HepG2 (cell line): ENCODE measurements around the gene JPT1. TPM values are rescaled to one million over a fixed set of nuclear protein-coding genes. Genes with fewer than 3 reads are reported as not detected.

ENCODE experiments used
- ATF2 ChIP-seq: sonication (generic); formaldehyde crosslinking; IDR thresholded peaks from 2 replicates; pipeline ENCODE4 v1.4.0; 2020; ENCODE audit warnings: missing genetic modification reagents
- BCL3 ChIP-seq: sonication (generic); formaldehyde crosslinking; IDR thresholded peaks from 2 replicates; pipeline ENCODE4 v1.5.1; 2020; ENCODE audit warnings: mild to moderate bottlenecking, missing genetic modification reagents, moderate library complexity
- FOXA3 ChIP-seq: IDR thresholded peaks from 2 replicates; pipeline ENCODE4 v1.6.1; 2016; ENCODE audit warnings: missing genetic modification reagents, missing compliant biosample characterization
- GATAD1 ChIP-seq: IDR thresholded peaks from 2 replicates; pipeline ENCODE4 v1.6.1; 2016; ENCODE audit warnings: missing genetic modification reagents, missing compliant biosample characterization
- GPBP1L1 ChIP-seq: sonication (generic); formaldehyde crosslinking; IDR thresholded peaks from 2 replicates; pipeline ENCODE4 v1.5.0; 2020; ENCODE audit warnings: mild to moderate bottlenecking, missing genetic modification reagents
- HDAC1 ChIP-seq: sonication (generic); formaldehyde crosslinking; IDR thresholded peaks from 2 replicates; pipeline ENCODE4 v1.5.1; 2020; ENCODE audit warnings: mild to moderate bottlenecking, missing genetic modification reagents
- IRF1 ChIP-seq: sonication (generic); formaldehyde crosslinking; IDR thresholded peaks from 2 replicates; pipeline ENCODE4 v1.4.0; 2020; ENCODE audit warnings: low read depth, mild to moderate bottlenecking, missing genetic modification reagents
- NAIF1 ChIP-seq: sonication (generic); formaldehyde crosslinking; IDR thresholded peaks from 2 replicates; pipeline ENCODE4 v1.5.0; 2020; ENCODE audit warnings: mild to moderate bottlenecking, missing genetic modification reagents, borderline replicate concordance
- PITX1 ChIP-seq: sonication (generic); formaldehyde crosslinking; IDR thresholded peaks from 2 replicates; pipeline ENCODE4 v1.5.1; 2020; ENCODE audit warnings: mild to moderate bottlenecking, missing genetic modification reagents
- PRDM4 ChIP-seq: sonication (generic); formaldehyde crosslinking; IDR thresholded peaks from 2 replicates; pipeline ENCODE4 v1.9.0; 2021; ENCODE audit warnings: missing genetic modification reagents, borderline replicate concordance
- TEF ChIP-seq: sonication (generic); formaldehyde crosslinking; IDR thresholded peaks from 2 replicates; pipeline ENCODE4 v1.5.0; 2020; ENCODE audit warnings: missing genetic modification reagents
- ZNF12 ChIP-seq: sonication (generic); formaldehyde crosslinking; IDR thresholded peaks from 2 replicates; pipeline ENCODE4 v1.5.0; 2020; ENCODE audit warnings: missing genetic modification reagents
- ZNF276 ChIP-seq: sonication (generic); formaldehyde crosslinking; IDR thresholded peaks from 2 replicates; pipeline ENCODE4 v1.4.0; 2020; ENCODE audit warnings: mild to moderate bottlenecking, low read depth, missing genetic modification reagents
- ZNF510 ChIP-seq: sonication (generic); formaldehyde crosslinking; IDR thresholded peaks from 2 replicates; pipeline ENCODE4 v1.4.0; 2020; ENCODE audit warnings: low read depth, mild to moderate bottlenecking, missing genetic modification reagents
- ZNF569 ChIP-seq: sonication (generic); formaldehyde crosslinking; IDR thresholded peaks from 2 replicates; pipeline ENCODE4 v1.5.0; 2020; ENCODE audit warnings: mild to moderate bottlenecking, missing genetic modification reagents, moderate library complexity, borderline replicate concordance
- ZNF607 ChIP-seq: sonication (generic); formaldehyde crosslinking; IDR thresholded peaks from 2 replicates; pipeline ENCODE4 v1.5.1; 2020; ENCODE audit warnings: missing genetic modification reagents, mild to moderate bottlenecking, borderline replicate concordance
- polyA plus RNA-seq, 8 experiments: library from polyadenylated mRNA; depleted of rRNA in 3 of 8; stranded (reverse) in 7 of 8; unstranded in 1 of 8; fragments of >200 nt; fragmentation: Illumina TruSeq in 4 of 8; extraction: Trizol in 4 of 8; gene quantifications; 2 replicates each; pipeline versions ENCODE4 v1.2.1 to v1.2.3, GENCODE V29; 2011 to 2016; ENCODE audit warnings: low read depth in 4 of 8, missing spikeins in 1 of 8, mixed read lengths in 1 of 8; ENCODE audit not compliant: insufficient read depth in 1 of 8
- total RNA-seq, 5 experiments: library from RNA; depleted of rRNA; stranded (reverse); fragments of >200 nt; fragmentation: Illumina TruSeq; extraction: Trizol; gene quantifications; 2 replicates each; pipeline ENCODE4 v1.2.3, GENCODE V29; 2016; ENCODE audit warnings: low read depth in 1 of 5

The JPT1 gene
- total and polyA plus RNA-seq, 2 of the 13 experiments (the other 11 are each of a cell fraction or from before 2014, with no cell fraction given) = 43.3 to 256 TPM

- no peak for TF ChIP-seq TEF (CRISPR knock-in tag)
- TF ChIP-seq FOXA3 (CRISPR knock-in tag) = peak; percentile 62
- TF ChIP-seq GATAD1 = peak; percentile 34
- peak; percentile 73 for TF ChIP-seq ZNF607 (CRISPR knock-in tag)
- peak; percentile 68 for TF ChIP-seq ATF2 (CRISPR knock-in tag)
- TF ChIP-seq ZNF276 (CRISPR knock-in tag) = no peak
- TF ChIP-seq IRF1 (CRISPR knock-in tag) = no peak
- TF ChIP-seq HDAC1 (CRISPR knock-in tag) = peak; percentile 61
- TF ChIP-seq GPBP1L1 (CRISPR knock-in tag) = no peak
- no peak for TF ChIP-seq ZNF510
- no peak for TF ChIP-seq ZNF569 (CRISPR knock-in tag)
- TF ChIP-seq BCL3 (CRISPR knock-in tag) = no peak
- TF ChIP-seq PITX1 (CRISPR knock-in tag) = peak; percentile 55; the same call in 1 of the 2 replicates
- peak; percentile 93 for TF ChIP-seq ZNF12 (CRISPR knock-in tag)
- TF ChIP-seq PRDM4 (CRISPR knock-in tag) = no peak
- no peak for TF ChIP-seq NAIF1 (CRISPR knock-in tag)
Observed at GRCh38 chr17:75090871-75091854, 63.1 kb downstream of the JPT1 start (continued).
